ENCODE data around the gene PRKG1.

- TF ChIP-seq REST (IDR thresholded peaks at IDR 0.05), result no peak
- TF ChIP-seq YY1 (IDR thresholded peaks at IDR 0.05), result no peak
Measured at GRCh38 chr10:51244309-51244708, 170.0 kb downstream of the PRKG1 start.
